UCSD-AML1 (cell line): ENCODE results near the gene PTK7.
A peak's percentile ranks its signal among the peaks of the same experiment; 100 is the strongest.
"Not testable (repeated sequence)": the region's sequence is repeated elsewhere in the genome, so short reads cannot be mapped to it uniquely, and the experiment has no call there.

Experiments used
- DNase-seq: peaks from one replicate; lab custom pipeline; 2025; ENCODE audit not compliant: unreplicated experiment; lab: John Stamatoyannopoulos, UW

PTK7 gene

DNA sequence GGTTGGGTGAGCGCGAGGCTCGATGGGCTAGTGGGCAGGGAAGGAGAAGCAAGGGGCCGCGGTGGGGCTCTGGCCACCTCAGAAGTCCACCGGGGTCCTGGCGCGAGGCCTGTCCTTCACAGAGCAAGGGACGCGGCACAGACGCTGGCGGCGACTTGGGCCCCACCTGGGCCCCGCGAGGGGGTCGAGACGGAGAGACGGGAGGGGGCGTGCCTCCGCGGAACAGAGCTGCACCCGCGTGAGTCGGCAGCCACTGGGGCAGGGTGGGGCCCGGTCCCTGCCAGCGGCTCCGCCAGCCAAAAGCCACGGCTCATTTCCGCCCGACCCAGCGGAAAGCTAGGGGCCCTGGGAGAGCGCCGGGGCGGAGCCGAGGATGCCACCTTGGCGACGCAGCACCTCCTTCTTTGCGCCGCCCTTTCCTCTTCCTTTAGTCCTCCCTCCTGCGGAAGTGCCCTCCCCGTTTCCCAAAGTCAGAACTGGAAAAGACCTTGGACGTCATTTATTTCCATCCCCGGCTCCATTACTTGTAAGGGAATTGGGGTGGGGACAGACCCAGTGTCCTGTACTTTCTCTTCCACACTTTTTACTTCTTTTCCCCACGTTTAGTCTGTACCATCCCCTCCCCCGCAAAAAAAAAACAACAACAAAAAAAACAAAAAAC lies 22.4 kb upstream of the PTK7 start, which contains the start of gene CUL7:
Gene CUL7 (minus strand): TSS at position 307 of the 661 bp plus-strand sequence. CDS start 1,063 bp downstream, outside the sequence.
- peak; percentile 94 for DNase-seq

DNA sequence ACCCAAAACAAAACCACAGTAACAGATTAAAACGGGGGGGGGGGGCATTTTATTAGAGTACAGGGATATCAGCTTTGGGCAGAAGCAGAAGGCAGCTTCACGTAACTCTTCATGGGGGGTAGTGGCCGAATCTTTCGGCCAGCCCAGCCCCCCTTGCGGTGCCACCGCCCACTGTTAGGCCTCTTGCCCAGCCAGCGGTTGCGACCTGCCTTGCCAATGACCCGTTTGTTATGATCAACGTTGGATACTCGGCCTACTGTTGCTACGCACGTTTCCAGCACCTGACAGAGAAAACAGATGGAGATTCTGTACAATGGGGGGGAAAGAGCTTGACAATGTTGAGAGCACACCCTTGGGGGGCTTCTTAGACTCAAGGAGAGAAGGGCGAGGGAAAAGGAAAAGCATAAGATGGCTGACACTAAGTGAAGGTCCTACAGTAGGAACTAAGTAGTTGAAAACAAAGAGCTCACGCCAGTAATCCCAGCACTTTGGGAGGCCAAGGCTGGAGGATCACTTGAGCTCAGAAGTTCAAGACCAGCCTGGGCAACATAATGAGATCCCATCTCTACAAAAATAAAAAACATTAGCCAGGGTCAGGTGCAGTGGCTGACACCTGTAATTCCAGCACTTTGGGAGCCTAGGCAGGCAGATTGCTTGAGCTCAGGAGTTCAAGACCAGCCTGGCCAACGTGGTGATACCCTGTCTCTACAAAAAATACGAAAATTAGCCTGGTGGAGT lies 21.7 kb upstream of the PTK7 start:
- no peak for DNase-seq

DNA sequence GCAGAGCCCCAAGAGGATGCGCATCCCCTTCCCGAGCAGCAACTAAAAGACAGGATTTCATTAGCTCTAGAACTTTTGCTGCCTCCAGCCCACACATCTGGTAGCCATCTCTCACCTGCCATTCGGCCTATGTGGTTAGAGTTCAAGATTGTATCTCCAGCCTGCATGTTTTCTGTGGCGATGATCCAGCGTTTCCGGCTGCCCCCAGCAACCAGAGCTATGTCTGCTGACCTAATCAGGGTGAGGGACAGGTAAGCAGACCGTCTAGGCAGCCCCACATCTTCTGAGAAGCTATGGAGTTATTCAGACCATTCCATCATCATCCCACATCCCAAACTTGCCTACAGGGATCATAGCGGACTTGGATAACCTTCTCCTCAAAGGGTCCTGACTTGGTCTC lies 20.1 kb upstream of the PTK7 start:
- DNase-seq = no peak

DNA sequence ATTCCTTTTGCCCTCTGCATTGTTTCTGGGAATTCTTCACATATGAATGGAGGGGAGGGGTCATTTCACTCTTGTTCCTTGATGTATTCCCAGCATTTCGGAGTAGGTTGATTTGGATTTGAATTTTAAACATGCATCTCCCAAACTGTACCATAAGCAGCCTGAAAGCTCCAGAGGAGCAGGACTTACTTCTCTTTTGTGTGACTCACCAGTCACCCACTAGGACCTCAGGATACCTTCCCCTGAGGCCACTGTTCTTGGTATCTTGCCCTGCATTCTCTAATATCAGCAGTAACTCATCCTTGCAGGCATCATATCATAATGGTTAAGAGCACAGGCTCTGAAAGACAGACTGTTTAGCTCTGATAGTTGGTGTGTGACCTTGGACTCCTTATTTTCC lies 17.6 kb upstream of the PTK7 start:
- DNase-seq = no peak

DNA sequence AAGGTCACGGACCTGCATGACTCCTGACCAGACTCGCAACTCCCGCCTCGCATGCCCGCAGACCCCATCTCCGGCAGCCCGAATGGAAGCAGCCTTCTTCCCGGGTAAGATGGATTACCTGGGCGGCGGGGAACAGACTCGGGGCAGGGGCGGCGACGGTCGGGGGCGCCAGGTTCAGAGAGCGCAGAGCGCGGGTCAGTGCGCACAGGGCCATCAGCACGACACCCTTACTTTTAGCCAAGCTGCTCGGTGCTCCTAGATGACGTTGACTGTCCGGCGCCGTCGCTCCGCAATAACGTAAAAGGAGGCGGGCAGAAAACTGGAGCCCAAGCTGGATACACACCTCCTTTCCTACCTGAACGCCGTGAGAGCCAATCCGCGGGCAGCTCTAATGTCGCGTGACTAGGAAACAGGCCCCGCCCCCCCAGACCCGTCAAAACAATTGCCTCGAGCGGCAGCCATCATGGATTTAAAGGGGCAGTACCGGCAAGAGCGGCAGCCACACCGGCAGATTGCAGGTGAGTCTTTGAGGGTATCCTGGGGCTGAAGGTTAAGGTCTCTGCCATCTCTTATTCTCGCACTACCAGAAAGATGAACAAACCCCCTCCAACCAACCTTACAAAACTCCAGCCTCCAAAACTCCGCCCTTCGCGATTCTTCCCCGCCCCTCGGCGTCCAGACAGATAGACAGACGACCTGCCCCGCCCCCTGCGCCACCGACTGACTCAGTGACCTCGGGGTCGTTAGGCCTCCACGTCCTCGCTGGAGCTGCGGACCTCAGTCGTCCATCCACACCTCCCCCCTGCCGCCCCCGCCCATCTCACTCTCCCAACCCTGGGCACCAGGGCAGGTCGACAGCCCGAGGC lies 16.7 kb upstream of the PTK7 start, which contains the start of the genes KLC4 and MRPL2:
Gene KLC4 (plus strand): TSS at position 464 of the 866 bp plus-strand sequence. CDS start 1,705 bp downstream, outside the sequence.
Gene MRPL2 (minus strand): TSS at position 267 of the 866 bp plus-strand sequence. CDS start 53 bp downstream, at position 214.
- peak; percentile 98 for DNase-seq

DNA sequence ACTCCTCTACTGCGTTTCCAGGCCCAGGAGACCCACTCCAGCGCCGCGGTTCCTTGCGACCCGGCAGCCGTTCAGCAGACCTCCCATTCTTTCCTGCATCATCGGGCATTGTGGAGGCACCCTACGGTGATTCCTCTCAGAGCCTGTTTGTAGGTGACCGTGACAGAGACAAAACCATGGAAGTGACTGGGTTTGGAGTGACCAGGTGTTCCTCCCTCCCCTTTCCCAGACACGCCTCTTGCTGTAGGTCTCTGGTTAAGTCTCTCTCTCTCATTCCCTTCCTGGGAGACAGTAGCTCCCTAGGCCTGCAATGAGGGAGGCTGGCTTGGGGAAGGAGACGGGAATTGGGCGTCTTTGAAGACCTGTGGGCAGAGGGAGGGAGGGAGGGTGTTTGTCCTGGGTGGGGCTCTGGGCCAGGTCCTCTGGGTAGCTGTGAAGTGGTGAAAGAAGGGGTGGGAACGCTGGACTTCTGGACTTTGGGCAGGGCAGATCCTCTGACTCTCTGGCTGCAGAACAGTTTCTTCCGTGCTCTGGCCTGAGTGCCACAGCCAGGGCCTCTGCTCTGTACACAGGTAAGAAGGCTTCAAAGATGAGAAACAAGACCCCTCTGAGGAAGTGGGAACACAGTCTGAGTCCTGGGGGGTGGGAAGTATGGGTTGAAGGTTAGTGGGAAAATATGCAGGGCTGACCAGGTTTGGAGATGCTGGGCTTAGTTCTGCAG lies 15.9 kb upstream of the PTK7 start:
- DNase-seq = no peak

DNA sequence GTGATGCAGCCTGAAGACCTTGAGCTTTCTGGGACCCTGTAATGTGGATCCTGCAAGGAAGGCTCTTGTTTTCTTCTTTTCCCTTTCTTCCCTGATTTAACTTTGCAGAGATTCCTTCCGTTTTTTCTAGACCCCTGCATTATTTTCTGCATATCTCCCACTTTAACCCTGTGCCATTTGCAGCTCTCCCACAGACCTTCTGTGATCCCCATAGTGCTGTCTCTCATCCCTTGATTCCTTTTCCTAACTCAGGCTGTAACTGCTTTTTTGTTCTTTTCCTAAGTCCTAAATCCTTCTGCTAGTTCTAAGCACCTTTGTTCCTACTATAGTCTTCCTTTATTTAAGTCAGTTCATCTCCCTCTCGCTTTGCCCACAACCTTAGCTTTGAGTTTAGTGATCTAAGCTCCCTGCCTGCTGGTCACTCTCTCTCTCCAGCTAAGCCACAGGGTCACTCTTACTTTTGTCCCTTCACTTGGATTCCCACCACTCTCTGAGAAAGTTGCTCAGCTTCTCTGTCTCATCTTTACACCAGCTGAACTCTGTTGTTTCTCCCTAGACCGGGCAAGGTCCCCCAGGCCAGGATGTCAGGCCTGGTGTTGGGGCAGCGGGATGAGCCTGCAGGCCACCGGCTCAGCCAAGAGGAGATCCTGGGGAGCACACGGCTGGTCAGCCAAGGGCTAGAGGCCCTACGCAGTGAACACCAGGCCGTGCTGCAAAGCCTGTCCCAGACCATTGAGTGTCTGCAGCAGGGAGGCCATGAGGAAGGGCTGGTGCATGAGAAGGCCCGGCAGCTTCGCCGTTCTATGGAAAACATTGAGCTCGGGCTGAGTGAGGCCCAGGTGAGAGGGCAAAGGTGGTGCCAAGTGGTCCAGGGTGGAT lies 15.1 kb upstream of the PTK7 start:
- DNase-seq = no peak

DNA sequence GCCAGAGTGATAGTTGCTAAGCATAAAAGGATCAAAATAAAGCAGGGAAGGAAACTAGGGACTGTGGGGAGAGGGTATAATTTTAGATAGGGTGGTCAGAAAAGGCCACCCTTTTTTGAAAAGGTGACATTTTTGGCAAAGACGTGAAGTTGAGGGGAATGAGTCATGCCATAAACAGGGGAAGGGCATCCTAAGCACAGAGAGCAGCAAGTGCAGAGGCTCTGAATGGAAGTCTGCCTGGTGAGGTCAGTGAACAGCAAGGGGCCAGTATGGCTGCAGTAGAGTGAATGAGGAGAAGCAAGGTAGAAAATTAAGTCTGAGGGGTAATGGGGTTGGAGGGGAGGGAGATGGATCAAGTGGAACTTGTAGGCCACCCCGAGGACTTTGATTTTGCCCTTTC lies 14.3 kb upstream of the PTK7 start:
- DNase-seq = no peak

DNA sequence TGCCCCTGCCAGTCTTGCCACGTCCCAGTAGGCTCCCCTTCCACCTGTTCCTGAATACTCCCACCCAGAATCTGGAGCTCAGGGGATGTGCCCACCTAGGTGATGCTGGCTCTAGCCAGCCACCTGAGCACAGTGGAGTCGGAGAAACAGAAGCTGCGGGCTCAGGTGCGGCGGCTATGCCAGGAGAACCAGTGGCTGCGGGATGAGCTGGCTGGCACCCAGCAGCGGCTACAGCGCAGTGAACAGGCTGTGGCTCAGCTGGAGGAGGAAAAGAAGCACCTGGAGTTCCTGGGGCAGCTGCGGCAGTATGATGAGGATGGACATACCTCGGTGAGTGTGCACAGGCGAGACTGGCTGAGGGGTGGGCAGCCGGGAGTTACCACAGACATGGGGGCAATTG lies 13.3 kb upstream of the PTK7 start:
- DNase-seq = no peak

DNA sequence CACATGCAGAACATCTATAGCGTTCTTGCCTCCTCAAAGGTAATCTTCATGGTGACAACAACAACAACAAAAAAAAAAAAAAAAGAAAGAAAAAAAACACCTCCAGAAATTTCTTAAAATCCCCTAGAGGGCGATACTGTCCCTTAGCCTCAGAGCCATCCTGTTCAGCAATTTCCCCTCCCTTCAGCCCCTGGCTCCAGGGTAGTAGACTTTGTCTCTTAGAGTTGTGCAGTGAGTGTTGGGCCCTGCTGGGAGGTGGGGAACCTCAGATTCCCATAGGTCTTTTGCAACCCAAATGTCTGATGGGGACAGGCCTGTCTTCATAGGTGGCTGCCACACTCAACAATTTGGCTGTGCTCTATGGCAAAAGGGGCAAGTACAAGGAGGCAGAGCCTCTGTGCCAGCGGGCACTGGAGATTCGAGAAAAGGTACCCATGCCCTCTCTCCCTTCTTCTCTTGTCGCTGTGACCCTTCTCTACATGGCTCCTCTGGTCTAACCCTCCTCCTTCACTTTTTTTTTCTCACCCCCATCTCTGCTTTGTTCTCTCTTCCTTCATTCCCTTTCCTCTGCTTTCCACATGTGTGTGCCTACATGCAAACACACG lies 6.0 kb upstream of the PTK7 start:
- DNase-seq = peak; percentile 28

DNA sequence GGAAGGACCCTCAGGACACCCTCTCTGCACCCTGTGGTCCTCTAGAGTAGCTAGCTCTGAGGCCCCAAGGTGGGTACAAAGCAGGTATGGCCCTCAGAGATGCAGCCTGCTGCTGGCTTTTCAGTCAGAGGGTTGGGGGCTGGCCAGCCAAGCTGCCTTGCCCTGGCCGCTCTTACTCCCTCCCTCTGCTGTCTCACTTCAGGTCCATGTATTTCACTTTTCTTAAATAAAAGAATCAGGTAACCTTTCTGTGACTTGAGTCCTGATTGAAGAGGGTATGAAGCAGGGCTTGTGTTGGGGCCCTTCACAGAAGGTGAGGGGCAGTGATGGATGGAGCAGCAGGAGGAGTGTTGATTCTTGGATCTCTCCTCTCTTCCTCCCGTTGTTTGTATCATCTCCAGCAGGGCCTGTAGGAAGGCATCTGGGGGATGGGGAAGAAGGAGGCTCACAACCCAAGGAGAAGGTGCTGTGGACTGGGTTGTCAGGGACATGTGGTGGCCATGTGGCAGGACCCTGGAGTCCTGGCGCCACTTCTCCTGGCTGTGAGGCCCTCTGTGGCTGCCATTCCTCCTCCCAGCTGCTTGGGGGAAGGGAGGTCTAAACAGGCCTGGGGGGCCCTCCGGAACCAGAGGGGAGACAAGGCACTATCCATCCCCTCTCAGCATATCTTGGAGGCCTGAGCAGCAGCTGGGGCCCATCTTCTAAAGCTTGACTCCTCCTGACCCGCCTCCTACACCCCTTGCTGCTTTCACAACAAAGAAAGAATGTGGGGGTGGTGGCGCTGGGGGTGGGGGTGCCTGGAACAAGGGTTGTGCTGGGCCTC lies 1.1 kb upstream of the PTK7 start:
- DNase-seq = no peak

DNA sequence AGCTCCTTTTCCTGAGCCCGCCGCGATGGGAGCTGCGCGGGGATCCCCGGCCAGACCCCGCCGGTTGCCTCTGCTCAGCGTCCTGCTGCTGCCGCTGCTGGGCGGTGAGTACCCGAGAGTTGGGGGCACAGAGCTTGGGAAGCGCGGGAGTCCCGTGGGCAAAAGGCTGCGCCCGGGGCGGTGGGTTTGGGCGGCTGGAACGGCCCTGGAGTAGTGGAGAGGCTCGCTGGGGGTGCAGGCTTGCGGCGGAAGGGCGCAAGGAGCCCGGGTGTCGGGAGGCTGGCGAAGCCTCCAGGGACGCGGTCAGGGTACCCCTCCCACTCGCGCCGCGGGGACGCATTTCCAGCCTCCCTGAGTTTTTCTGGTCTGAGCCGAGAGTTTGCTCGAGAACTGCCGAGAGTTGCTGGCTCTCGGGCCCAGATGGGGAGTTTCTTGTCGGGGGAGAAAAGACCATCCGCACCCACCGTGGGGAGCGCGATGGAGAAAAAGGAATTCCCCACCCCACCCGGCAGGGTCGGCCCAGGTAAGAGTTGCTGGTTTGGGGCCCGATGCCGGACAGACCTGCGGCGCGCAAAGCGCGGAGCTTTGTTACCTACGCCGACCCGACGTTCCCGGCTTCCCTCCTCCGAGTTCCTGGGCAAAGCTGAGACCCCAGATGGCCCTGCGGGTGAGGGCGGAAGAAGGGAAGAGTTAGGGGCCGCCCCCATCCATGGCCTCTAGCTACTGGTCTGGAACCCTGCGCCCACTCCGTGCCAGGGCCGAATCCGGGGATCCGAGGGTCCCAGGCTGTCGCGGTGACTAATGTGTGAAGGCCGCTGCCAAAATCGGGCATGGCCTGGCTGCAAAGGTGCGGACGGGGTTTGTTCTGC lies 584 bp downstream of the PTK7 start:
- DNase-seq = peak; percentile 56

DNA sequence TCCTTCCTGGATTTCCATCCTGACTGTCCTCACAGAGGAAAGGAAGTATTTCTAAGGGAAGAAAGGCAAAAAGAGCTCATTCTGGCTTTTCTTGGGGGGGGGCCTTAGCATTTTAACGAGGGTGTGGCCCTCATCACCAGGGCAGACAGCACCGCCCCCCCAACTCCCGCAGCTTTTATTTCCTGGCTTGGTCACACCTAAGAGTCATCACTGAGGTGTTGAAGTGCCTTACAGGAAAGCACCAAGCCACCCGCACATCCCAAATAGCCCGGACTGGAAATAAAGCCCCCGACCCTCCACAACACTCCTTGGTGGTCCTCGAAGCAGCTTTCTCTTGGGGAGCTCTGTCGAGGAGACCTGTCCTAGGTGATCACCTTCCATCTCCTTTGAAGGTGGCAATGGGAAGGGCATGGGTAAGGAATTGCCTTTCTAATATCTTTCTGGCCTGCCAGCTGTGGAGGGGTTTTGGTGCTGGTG lies 1.3 kb downstream of the PTK7 start:
- no peak for DNase-seq

DNA sequence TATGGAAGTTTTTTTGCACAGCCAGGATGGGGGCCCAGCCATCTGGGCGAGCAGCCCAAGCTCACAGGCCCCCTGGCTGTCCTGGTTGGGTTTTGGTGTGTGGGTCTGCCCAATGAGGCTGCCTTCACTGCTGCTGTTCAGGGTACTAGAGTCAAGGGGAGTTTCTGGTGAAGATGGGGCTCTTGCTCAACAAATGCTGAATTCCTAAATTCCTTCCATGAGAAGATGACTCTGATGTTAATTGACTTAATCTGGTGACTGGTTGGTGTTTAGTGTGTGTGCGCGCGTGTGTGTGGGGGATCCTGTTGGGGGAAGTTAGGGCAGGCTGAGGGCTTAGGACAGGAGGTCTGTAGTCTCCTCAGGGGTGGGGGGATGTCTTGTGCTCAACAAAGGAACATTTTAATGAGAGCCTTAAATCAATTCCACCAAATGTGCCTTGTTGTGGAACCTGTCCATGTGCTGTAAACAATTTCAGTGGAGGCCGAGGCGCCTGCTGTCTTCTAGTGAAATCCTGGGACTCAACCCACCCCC lies 1.9 kb downstream of the PTK7 start:
- DNase-seq = no peak

DNA sequence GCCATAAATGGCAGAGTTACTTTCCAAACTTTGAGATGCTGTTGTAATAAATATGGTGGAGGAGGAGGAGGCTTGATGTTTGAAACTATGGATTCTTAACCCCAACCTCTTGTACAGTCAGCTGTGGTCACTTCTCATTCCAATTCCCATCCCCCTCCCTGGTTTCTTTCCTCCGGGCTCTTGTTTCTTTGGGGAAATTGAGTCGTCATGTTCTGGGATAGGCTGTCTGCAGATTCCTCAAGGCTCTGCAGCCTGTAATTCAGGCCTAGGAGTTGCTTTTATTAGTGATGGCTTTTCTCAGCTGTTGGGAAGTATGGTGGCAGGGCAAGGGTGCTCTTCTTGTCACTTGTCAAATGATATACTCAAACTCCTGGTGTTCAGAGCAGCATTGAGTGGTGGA lies 2.6 kb downstream of the PTK7 start:
- DNase-seq = no peak

DNA sequence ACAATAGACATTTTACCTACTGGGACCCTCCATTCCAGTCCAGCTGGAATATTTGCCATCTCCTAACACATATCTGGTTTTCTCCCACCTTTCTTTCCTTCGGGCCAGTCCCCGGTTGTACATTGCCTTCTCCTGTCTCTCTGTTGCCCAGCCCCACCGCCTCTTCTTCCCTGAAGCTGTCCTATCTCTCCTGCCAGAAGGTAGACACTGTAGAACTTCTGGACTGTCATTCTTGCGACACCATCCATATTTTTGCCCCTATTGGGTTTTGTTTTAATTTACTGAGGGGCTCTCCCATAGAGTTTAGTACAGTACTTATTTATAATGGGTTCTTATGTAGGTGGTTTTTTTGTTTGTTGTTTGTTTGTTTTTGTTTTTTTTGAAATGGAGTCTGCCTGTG lies 4.9 kb downstream of the PTK7 start:
- DNase-seq = no peak

DNA sequence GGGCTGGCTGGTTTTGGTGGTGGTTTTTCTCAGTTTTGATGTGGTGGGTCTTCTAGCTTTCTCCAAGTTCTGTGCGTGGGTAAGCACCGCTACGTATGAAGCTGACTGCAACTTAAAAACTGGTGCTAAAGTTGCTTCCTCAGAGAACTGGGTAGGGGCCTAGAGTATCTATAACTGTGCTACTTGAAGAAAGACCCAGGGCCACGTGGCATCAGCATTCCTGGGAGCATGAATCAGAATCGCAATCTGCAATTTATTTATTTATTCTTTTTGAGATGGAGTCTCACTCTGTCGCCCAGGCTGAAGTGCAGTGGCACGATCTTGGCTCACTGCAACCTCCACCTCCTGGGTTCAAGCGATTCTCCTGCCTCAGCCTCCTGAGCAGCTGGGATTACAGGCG lies 5.8 kb downstream of the PTK7 start:
- DNase-seq = not testable (repeated sequence)
